ENCODE measurements around the gene POLR1H.

The POLR1H gene

DNA sequence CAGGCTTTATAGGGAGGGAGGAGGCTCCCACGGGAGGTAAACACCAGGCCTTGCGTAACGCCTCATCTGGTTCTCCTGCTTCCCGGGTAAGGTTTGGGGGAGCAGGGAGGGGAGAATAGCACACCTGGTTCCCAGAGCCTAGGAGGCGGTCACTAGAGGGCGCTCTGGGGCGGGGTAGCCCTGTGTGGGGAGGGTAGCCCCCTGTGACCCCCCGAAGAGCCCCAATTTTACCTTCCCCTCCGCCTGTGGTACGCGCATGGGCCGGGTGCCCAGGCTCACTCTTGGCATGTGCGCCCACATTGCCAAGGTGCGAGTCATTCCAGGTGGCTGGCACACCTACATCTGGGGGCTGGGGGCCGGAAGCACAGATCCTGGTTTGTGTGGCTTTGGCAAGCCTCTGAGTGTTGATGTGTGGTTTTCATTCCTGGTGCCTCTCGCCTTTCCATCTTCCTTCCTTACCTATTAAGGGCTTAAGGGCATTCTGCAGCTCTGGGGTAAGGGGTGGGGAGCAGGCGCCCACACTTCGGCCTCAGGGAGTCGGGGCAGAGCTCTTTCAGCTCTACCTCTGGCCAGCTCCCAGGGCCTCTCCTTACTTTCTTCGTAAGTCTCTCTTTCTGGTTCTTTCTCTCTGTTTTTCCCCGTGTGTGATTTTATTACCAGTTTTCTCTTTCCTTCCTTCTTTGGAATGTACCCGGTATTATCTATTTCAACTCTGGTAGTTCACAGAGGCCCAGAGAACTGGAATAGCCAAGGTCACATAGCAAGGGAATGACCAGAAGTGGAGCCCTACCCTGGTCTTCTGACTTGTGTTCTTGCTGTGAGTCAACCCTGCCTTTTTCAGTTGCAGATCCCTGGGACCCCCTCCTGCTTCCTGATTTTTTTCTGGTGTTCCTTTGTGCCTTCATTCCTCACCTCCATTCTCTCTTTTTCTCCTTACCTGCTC lies 15.0 kb downstream of the POLR1H start:
- Mint-ChIP-seq H3K27me3 (ENCODE audit: low read depth) (peaks cover 94% of the 10 kb centered on the region), H3K36me3 (ENCODE audit: low read depth) (peaks cover 16% of the 10 kb centered on the region), H3K4me1 (peaks cover 14% of the 10 kb centered on the region), H3K9me3 (peaks cover 5% of the 10 kb centered on the region), H3K4me3 (peak overlapping the region; percentile 76 to 79 (median 78)), H3K27ac (no peak overlapping the region)
- TF ChIP-seq, protein P1, sequence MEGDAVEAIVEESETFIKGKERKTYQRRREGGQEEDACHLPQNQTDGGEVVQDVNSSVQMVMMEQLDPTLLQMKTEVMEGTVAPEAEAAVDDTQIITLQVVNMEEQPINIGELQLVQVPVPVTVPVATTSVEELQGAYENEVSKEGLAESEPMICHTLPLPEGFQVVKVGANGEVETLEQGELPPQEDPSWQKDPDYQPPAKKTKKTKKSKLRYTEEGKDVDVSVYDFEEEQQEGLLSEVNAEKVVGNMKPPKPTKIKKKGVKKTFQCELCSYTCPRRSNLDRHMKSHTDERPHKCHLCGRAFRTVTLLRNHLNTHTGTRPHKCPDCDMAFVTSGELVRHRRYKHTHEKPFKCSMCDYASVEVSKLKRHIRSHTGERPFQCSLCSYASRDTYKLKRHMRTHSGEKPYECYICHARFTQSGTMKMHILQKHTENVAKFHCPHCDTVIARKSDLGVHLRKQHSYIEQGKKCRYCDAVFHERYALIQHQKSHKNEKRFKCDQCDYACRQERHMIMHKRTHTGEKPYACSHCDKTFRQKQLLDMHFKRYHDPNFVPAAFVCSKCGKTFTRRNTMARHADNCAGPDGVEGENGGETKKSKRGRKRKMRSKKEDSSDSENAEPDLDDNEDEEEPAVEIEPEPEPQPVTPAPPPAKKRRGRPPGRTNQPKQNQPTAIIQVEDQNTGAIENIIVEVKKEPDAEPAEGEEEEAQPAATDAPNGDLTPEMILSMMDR (IDR thresholded peaks at IDR 0.05; ENCODE audit: unreplicated experiment in 3 of 3), result peak in 2 of 3 experiments; percentile 11 to 37

DNA sequence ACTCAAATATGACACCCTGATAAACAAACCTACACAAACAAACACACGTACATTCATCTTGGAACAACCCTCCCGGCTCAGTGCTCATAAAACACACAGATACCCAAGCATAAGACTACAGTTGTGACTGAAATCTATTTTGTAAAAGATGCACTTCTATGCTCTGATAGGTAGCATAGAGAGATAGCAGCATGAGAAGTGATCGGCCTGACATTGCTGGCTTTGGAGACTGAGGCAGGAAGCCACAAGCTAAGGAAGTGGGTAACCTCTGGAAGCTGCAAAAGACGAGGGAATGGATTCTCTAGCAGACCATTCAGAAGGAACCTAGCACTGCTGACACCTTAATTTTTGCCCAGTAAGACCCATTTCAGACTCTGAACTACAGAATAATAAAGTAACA lies 16.2 kb downstream of the POLR1H start:
- TF ChIP-seq, protein P1 (IDR thresholded peaks at IDR 0.05; ENCODE audit: unreplicated experiment in 3 of 3), result no peak
- Mint-ChIP-seq H3K27me3 (ENCODE audit: low read depth) (peaks cover 84% of the 10 kb centered on the region), H3K27ac (no peak overlapping the region), H3K9me3 (peaks cover 5% of the 10 kb centered on the region), H3K36me3 (ENCODE audit: low read depth) (peaks cover 9% of the 10 kb centered on the region), H3K4me1 (peaks cover 6% of the 10 kb centered on the region), H3K4me3 (no peak overlapping the region)

DNA sequence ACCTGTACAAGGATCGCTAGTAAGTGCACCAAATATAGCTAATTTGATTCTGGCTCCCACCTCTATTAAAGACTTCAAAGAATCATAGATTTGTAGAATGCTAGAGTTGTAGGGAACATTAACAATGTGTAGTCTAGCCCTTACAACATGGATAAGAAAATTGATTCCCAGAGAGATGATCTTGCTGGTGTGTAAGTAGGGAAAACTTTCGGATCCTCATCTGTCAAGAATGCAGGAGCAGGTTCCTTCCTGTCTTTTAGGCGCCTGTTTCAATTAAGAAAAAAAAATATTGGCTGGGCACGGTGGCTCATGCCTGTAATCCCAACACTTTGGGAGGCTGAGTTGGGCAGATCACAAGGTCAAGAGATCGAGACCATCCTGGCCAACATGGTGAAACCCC lies 26.8 kb downstream of the POLR1H start:
- Mint-ChIP-seq H3K9me3 (no peaks in the 10 kb centered on the region), H3K27me3 (ENCODE audit: low read depth) (peaks cover 63% of the 10 kb centered on the region), H3K27ac (no peak overlapping the region), H3K4me3 (no peak overlapping the region), H3K36me3 (ENCODE audit: low read depth) (no peaks in the 10 kb centered on the region), H3K4me1 (no peaks in the 10 kb centered on the region)
- TF ChIP-seq, protein P1 (IDR thresholded peaks at IDR 0.05; ENCODE audit: unreplicated experiment in 3 of 3), result no peak

DNA sequence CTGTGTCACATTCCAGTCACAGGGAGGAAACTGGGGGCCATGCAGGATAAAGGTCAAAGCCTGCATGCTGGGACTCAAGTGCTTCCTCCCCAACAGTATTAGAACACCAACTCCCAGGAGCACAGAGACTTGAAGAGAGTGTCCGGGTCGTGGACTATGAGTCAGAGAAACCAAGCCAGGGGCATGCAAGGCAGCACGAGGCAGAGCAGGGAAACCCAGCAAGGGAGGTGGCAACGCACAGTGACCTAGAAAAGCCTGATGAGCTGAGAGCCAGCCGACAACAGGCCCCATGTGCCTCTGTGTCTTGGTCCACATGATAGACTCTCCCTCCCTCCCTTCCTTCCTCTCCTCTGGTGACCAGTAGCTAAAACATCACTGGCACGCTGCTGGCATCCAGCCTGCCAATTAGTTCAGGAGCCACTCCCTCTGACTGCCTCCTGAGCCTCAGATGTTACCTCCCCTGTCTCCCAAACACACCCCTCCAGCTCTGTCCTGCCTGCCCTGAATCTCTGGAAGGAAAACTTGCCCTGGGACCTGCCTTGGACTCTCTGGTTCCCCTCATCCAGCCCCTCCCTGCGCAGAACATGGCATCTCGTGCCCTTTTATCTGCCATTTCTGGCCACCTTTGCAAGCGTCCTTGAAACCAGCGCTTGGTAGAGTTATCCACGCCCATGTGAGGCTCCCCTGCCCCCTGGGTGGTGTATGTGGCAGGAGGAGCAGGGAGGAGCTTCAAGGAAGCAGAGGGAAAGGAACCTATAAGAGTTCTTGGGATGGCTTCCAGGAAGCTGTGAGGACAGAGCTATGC lies 30.7 kb downstream of the POLR1H start:
- Mint-ChIP-seq H3K27me3 (ENCODE audit: low read depth) (peaks cover 90% of the 10 kb centered on the region), H3K4me1 (no peaks in the 10 kb centered on the region), H3K36me3 (ENCODE audit: low read depth) (no peaks in the 10 kb centered on the region), H3K9me3 (no peaks in the 10 kb centered on the region), H3K4me3 (no peak overlapping the region), H3K27ac (no peak overlapping the region)
- TF ChIP-seq, protein P1 (IDR thresholded peaks at IDR 0.05; ENCODE audit: unreplicated experiment in 3 of 3), result no peak

DNA sequence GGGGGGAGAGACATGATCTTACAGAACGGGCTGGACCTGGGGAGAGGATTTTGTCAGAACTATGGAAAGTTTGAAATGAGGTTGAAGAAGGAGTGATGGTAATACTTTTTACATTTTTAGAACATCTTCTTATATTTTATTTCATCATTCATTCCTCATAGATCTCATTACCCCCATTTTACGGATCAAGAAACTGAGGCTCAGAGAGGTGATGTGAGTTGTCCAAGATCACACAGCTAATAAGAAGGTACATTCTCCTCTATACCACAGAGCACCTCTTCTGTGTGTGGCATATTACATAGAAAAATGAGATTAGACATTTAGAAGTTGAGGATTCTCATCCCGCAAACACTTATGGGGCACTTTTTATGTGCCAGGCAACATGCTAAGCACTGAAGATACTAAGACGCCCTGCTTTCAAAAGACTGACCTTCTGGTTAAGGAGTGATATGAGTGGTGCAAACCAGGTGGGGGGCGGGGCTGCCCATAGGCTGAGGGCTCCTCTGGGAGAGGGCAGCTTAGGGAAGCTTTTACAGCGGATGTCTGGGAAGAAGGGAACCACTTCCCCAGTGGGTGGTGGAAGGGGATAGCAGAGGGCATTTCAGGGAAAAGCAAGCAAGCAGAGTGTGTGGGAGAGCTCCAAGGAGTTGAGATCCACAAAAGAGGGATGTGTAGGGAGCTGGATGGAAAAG lies 31.9 kb downstream of the POLR1H start:
- Mint-ChIP-seq H3K27ac (no peak overlapping the region), H3K9me3 (no peaks in the 10 kb centered on the region), H3K4me1 (no peaks in the 10 kb centered on the region), H3K27me3 (ENCODE audit: low read depth) (peaks cover 93% of the 10 kb centered on the region), H3K36me3 (ENCODE audit: low read depth) (no peaks in the 10 kb centered on the region), H3K4me3 (no peak overlapping the region)
- TF ChIP-seq, protein P1 (IDR thresholded peaks at IDR 0.05; ENCODE audit: unreplicated experiment in 3 of 3), result no peak

Measured in nephron (organoid).